Measurements from ENCODE around the gene CYFIP2.

Gene CYFIP2

DNA sequence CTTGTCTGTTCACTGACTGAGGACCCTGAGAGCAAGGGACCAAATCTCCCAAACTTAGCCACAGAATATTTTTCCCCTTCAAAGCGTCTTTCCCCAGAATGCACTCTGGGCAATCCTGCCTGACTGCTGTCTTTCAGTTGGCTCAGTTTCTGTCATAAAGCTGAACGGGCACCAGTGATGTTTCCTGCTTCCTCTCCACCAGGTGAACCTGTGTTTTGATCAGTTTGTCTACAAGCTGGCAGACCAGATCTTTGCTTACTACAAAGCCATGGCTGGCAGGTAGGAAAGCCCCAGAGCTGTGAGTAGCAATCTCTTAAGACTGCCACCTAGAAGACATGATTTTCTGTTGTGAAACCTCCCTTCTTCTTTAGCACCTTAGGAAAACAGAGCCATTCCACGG, 61.8 kb downstream of the CYFIP2 start:
- DNase-seq = no peak

GRCh38 chr5:157328277-157328912, 62.5 kb downstream of the CYFIP2 start:
- peak; percentile 40 for DNase-seq

- DNase-seq = no peak
Observed at GRCh38 chr5:157331807-157332206, 65.9 kb downstream of the CYFIP2 start.

GRCh38 chr5:157335534-157336422, 69.9 kb downstream of the CYFIP2 start:
- no peak for DNase-seq

DNA sequence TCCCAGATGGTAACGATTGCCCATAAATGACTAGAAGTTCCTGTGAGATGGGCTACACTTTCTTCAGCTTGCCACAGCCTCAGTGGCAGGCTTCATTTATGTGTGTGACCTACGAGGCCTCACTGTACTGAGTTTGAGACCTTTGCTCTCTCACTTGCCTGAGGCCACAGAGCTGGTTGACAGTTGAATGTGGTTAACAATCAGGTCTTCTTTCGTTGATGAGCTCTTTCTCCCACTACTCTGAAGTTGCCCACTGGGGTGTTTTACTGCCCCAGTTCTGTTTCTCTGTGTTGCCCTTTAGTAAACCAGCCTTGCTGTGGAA, 70.5 kb downstream of the CYFIP2 start:
- DNase-seq = no peak

DNA sequence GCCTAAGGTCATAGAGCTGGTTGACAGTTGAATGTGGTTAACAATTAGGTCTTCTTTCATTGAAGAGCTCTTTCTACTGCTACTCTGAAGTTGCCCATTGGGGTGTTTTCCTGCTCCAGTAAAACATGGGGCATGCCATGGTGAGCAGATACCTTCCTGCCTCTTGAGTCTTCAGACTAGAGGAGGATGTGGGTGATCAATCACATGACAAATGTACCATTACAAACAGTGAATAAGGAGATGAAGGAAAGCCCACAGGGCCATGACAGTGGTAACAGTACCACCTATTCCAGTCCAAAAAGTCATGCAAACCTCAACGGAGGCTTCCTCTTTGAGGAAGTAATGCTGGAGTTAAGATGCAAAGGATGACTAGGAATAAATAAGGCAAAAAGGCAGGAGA, 73.5 kb downstream of the CYFIP2 start:
- DNase-seq = no peak

GRCh38 chr5:157342822-157343402, 77.0 kb downstream of the CYFIP2 start:
- no peak for DNase-seq

DNA sequence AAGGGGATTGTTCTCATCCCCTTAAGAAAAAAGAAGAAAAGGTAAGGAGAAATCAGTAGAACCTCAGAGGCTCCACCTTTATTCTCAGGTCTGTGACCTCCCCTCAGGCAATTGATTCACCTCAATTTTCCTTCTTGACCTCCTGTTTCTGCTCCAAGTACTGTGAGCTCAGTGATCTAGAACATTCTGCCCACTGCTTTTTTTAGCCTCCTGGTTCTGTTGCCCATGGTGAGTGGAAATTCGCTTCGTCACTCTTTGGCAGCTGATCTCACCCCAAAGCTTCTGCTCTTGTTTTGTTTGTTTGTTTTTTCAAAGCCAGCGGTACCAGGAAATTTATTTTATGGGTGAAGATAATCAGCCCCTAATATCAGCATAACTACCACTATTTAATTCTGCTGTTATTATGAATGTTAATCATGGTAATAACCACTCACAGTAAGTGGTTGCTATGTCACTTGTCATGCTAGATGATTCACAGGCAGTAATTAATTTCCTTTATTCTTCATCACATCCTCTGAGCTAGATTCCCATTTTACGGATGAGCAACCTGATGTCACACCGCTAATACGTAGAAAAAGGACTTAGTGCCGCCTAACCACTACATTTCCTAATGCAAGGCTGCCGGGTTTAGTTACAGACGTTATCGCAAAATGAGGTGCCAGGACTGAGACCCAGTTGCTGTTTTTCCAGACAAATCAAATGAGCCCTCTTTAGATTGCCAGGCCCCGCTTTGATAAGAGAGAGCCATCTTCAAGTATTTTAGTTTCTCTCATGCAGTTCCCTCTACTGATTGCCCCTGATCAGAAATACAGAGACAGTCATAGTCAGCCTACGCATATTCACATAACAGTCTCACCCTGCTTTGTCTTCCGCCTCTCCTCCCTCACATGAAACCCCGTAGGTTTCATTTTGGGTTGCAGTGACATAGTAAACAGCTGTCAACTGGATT, 78.2 kb downstream of the CYFIP2 start:
- no peak for DNase-seq

DNA sequence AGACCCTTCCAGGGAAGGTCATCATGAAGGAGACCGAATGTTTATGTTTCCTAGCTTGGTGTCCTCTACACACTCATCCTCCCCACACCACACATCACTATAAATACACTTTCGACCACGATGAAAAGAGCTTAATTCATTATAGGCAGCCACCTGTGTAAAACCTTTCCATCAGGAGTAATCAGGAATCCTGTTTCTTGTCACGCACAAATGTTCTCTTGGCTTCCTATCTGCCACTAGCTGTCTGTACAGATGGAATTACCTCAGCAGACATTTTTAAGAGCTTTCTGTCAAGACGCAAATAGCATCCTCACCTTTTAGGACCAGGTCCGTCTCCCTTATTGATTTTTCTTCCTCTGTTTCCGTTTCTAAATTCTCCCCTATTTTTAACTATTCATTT, 79.1 kb downstream of the CYFIP2 start:
- no peak for DNase-seq

DNA sequence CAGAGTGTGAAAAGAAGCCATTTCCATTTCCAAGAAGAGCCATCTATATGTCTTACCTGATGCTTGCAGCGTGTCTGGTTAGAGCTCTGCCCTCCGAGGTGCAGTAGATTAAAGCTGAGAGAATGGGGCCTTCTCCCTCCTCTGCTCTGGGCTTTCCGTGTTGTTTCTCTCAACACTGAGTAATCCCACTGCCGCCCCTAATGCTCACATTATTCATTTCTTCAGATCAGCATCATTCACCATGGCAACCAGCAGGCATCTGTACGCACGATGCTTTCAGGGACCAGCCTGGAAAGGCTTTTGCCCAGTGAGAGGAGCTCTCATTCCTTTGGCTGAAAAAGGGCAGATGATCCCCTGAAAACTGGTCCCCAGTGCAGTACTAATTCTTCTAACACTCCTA, 79.6 kb downstream of the CYFIP2 start:
- DNase-seq = no peak

GRCh38 chr5:157347301-157348048, 81.6 kb downstream of the CYFIP2 start:
- DNase-seq = no peak

- DNase-seq = no peak
Observed at GRCh38 chr5:157348049-157348400, 82.1 kb downstream of the CYFIP2 start.

DNA sequence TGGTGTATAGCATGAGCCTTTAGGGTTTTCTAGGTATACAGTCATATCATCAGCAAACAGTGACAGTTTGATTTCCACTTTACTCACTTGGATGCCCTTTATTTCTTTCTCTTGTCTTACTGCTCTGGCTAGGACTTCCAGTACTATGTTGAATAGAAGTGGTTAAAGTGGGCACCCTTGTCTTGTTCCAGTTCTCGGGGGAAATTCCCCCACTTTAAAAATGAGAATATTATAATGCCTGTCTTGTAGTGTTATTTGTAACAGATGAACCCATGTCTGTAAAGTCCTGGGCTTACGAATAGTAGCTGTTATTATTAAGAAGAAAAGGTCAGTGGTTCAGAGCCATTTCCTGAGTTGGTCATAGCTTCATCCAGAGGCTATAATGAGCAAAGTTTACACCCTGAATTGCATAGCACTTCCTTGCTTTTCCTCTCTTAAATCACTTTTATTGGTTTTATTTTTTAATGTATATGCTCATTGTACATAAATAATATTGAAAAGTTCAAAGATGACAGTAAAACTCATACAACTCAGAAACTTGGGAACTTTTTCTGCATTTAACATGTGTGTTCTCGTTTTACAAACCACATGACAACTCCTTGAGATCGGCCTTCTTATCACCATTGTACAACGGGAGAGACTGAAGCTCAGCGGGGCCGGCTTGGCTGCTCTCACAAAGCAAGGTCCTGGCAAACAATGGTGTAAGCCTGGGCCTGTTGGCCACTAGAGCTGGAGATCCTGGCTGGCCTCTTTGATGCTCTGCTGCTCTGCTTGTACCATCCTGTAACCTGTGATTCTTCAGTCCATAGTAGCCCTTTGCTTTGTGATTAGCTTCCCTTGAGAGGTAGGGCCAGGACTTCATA, 85.2 kb downstream of the CYFIP2 start:
- no peak for DNase-seq

DNA sequence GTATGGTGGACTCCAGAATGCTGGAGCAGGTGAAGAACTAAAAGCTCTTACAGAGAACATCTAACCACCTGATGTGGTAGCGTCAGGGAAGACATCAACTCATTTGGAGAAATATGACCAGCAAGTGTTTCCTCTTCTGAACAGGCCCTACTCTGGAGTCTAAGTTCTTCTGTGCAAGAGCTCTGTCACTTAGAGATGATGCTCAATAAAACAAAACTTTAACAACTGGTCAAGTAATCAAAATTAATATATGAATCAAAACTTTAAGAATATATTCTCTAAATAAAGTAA, 85.8 kb downstream of the CYFIP2 start:
- DNase-seq = no peak

DNA sequence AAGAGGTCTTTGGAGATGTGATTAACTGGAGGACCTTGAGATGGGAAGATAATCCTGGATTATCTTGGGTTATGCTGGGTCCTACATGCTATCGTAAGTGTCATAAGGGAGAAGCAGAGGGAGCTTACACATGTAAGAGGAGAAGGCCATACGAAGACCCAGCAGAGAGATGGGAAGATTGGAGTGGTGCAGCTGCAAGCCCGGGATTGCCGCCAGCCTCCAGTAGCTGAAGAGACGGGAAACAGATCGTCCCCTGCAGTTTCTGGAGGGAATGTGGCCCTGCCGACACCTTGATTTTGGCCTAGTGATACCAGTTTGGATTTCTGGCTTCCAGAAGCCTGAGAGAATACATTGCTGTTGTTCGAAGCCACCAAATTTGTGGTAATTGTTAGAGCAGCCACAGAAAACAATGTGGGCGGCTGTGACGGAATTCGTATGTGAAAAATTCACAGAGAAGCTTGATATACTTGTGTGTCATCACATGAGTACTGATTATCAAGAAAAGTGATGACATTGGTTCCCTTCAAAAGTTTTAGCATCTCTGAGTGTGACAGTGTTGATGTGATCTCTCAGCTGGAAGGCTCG, 86.9 kb downstream of the CYFIP2 start:
- no peak for DNase-seq

- DNase-seq = no peak
Observed at GRCh38 chr5:157354800-157355199, 88.9 kb downstream of the CYFIP2 start.

DNA sequence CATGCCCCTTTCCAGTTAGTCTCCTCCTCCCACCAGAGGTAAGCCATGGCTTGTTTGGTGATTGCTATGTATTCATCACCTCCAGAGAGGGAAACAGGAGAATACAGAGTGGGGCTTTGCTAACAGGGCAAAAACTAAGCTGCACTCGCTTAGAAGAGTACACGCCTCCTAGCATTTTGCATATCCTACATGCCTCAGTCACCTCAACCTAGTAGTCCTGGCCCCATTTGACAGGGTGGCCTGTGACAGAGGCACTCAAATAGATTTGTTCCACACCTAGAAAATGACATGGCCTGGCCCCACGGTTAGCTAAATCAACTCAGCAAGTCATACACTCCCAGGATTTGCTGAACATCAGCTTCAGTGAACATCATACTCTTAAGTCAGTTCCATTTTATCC, 90.7 kb downstream of the CYFIP2 start:
- DNase-seq = no peak

- DNase-seq = no peak
Observed at GRCh38 chr5:157357823-157358222, 91.9 kb downstream of the CYFIP2 start.

GRCh38 chr5:157358871-157359270, 92.9 kb downstream of the CYFIP2 start:
- no peak for DNase-seq

- DNase-seq = no peak
Observed at GRCh38 chr5:157359356-157360055, 93.6 kb downstream of the CYFIP2 start.

DNA sequence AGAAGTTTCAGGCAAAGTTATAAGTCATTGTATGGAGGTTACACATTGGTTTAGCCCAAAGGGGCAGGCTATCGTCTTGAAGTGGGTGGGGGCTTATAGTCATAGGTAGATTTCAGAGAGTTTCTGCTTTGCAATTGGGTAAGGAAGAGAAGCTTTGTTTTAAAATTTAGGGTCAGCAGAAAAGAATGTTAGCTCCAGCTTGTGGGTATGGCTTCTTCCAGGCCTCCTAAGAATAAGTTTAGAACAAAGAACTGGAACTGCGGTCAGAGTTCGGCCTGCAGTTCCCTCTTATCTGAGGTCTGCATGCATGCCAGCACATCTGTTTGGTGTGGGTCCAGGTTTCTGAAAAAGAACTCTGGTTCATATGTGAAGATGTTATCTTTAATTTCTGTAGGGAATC, 96.1 kb downstream of the CYFIP2 start:
- DNase-seq = no peak

Data from NCI-H2171 treated with DMSO at 0.1 percent for 48 hours (cell line).